Measurements from ENCODE around the gene SCAMP2. TPM values are rescaled to one million over a fixed set of nuclear protein-coding genes. Genes with fewer than 3 reads are reported as not detected.

Gene SCAMP2
- total RNA-seq, 1 experiment from 2014 or later: 121 TPM

GRCh38 chr15:74829991-74830390, 43.2 kb downstream of the SCAMP2 start:
- BruUV-seq (replicated peaks): no TSS peak
- H3K27ac ChIP-seq (ENCODE audit: low read length): no peak overlapping the region
- no peaks in the 10 kb centered on the region for H3K36me3 ChIP-seq (ENCODE audit: control insufficient read depth, insufficient read depth, low read length)
- H3K4me1 ChIP-seq (ENCODE audit: control insufficient read depth, insufficient read depth, low read length): no peaks in the 10 kb centered on the region; the same call in 1 of the 2 replicates
- H3K27me3 ChIP-seq (ENCODE audit: control insufficient read depth, insufficient read depth, low read length): peaks cover 2% of the 10 kb centered on the region; the same call in 1 of the 2 replicates
- H3K9me3 ChIP-seq (ENCODE audit: control insufficient read depth, insufficient read depth, low read depth, low read length): no peaks in the 10 kb centered on the region
- TF ChIP-seq, protein P1, sequence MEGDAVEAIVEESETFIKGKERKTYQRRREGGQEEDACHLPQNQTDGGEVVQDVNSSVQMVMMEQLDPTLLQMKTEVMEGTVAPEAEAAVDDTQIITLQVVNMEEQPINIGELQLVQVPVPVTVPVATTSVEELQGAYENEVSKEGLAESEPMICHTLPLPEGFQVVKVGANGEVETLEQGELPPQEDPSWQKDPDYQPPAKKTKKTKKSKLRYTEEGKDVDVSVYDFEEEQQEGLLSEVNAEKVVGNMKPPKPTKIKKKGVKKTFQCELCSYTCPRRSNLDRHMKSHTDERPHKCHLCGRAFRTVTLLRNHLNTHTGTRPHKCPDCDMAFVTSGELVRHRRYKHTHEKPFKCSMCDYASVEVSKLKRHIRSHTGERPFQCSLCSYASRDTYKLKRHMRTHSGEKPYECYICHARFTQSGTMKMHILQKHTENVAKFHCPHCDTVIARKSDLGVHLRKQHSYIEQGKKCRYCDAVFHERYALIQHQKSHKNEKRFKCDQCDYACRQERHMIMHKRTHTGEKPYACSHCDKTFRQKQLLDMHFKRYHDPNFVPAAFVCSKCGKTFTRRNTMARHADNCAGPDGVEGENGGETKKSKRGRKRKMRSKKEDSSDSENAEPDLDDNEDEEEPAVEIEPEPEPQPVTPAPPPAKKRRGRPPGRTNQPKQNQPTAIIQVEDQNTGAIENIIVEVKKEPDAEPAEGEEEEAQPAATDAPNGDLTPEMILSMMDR (IDR thresholded peaks at IDR 0.05): no peak
- TF ChIP-seq POLR2AphosphoS5 (IDR thresholded peaks at IDR 0.05; ENCODE audit: low read depth, low read length) (no peak), TCF7L2 (IDR thresholded peaks at IDR 0.05; ENCODE audit: low read depth, low read length) (no peak), SIN3A (IDR thresholded peaks at IDR 0.05; ENCODE audit: borderline replicate concordance, insufficient read depth, low read depth, low read length) (no peak), REST (IDR thresholded peaks at IDR 0.05; ENCODE audit: insufficient read depth in 1 of 2, low read depth in 2 of 2, low read length in 1 of 2) (no peak)
- intact Hi-C loops (cut with micrococcal nuclease; ENCODE audit: unreplicated experiment) (loop anchor here (10.0 kb wide), 1 partner anchor 55 kb away; no protein-coding TSS in a partner anchor), in situ Hi-C loops (cut with HindIII; ENCODE audit: low pct_unique_long_range_greater_than_20kb, low sequenced_read_pairs) (no loop called here)
- ChIA-PET CTCF (interaction anchor here (0.7 kb wide), 1 partner anchor 64 kb away, joined by 3 read pairs; no protein-coding TSS in a partner anchor), POLR2A (no interaction called here)
- H3K4me3 ChIP-seq (ENCODE audit: low read depth in 2 of 2, low read length in 2 of 2): no peak overlapping the region
- ATAC-seq (no peak), DNase-seq (ENCODE audit: low read depth, low spot score) (no peak)

DNA sequence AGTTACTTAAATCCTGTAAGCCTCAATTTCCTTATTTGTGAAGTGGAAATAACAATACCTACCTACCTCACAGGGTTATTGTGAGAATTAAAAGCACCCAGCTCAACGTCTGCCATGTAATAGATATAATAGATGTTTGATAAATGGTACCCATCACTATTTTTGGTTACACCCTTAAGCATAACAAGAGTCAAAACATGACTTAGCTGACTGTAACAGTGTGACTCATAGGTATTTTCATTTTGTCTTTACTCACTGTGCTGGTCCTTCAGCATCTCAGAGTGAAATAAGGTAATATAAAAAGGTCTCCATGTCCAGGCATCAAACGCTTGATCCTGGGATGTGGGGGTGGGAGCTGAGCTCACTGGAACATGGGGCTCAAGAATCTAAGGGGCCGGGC, 43.7 kb downstream of the SCAMP2 start:
- no peaks in the 10 kb centered on the region; the same call in 1 of the 2 replicates for H3K4me1 ChIP-seq (ENCODE audit: control insufficient read depth, insufficient read depth, low read length)
- no peak overlapping the region for H3K27ac ChIP-seq (ENCODE audit: low read length)
- H3K4me3 ChIP-seq (ENCODE audit: low read depth in 2 of 2, low read length in 2 of 2): no peak overlapping the region
- no TSS peak for BruUV-seq (replicated peaks)
- DNase-seq (ENCODE audit: low read depth, low spot score): no peak
- in situ Hi-C loops (cut with HindIII; ENCODE audit: low pct_unique_long_range_greater_than_20kb, low sequenced_read_pairs): no loop called here
- ChIA-PET CTCF (interaction anchor here (0.7 kb wide), 1 partner anchor 65 kb away, joined by 3 read pairs; no protein-coding TSS in a partner anchor), POLR2A (no interaction called here)
- intact Hi-C loops (cut with micrococcal nuclease; ENCODE audit: unreplicated experiment): no loop called here
- H3K27me3 ChIP-seq (ENCODE audit: control insufficient read depth, insufficient read depth, low read length): peaks cover 2% of the 10 kb centered on the region; the same call in 1 of the 2 replicates
- no peaks in the 10 kb centered on the region for H3K9me3 ChIP-seq (ENCODE audit: control insufficient read depth, insufficient read depth, low read depth, low read length)
- ATAC-seq: no peak
- TF ChIP-seq SIN3A (IDR thresholded peaks at IDR 0.05; ENCODE audit: borderline replicate concordance, insufficient read depth, low read depth, low read length) (no peak), TCF7L2 (IDR thresholded peaks at IDR 0.05; ENCODE audit: low read depth, low read length) (no peak), REST (IDR thresholded peaks at IDR 0.05; ENCODE audit: insufficient read depth in 1 of 2, low read depth in 2 of 2, low read length in 1 of 2) (no peak), POLR2AphosphoS5 (IDR thresholded peaks at IDR 0.05; ENCODE audit: low read depth, low read length) (no peak)
- TF ChIP-seq, protein P1 (IDR thresholded peaks at IDR 0.05): no peak
- no peaks in the 10 kb centered on the region for H3K36me3 ChIP-seq (ENCODE audit: control insufficient read depth, insufficient read depth, low read length)
